ENCODE data around the gene AFF3.
A peak's percentile ranks its signal among the peaks of the same experiment; 100 is the strongest.
"Not testable (repeated sequence)": the region's sequence is repeated elsewhere in the genome, so short reads cannot be mapped to it uniquely, and the experiment has no call there.

AFF3 gene

DNA sequence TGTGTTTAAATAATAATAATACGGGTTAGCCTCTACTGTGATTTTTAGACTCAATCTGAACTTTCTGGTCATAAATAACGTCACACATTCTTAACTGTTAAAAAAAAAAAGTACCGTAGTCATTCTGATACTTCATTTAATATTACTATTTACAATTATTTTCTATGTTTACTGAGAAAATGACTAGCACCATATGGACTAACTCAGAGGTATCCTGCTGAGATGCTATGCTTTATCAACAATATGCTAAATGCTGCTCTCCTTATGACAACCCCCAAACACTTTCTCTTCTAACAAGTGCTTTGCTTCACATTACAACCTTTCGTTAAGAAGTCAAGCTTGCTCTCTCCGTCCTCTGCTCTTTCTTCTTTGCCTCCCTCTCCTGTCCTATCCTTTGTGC, 182.1 kb downstream of the AFF3 start:
- no peak for DNase-seq (ENCODE audit: low spot score)

DNA sequence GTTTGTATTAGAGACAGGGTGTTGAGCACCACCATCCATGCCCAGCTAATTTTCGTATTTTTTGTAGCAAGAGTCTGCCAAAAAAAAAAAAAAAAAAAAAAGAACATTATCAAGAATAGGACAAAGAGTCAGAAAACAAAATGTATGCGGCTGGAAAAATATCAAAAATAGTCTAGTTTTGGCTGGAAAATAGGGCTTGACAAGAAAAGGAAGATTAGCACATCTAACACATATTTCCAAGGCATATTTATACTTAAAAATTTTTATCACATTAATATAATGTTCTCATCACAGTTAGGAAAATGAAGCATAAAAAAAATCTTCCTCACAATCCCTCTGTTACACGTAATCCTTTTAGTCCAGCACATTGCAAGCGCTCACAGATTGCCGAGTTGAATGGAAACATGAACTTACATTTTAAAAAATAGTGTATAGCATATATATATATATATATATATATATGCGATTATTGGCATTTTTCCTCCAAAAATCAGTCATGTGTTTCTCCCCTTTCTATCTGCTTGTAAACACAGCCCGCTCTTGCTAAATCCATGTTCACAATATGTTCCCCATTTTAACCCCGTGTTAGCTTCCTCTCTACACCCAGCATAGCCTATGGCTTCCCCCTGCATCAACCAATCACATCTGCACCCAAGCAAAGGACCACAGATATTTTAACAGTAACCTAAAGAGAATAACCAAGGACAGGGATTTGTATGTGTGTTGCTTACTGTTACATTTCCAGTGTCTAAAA, 183.0 kb downstream of the AFF3 start:
- no peak for DNase-seq (ENCODE audit: low spot score)

GRCh38 chr2:99957332-99958133, 184.9 kb downstream of the AFF3 start:
- DNase-seq (ENCODE audit: low spot score), result no peak

GRCh38 chr2:99956232-99957030, 186.0 kb downstream of the AFF3 start:
- DNase-seq (ENCODE audit: low spot score), result no peak

GRCh38 chr2:99953750-99954149, 188.6 kb downstream of the AFF3 start:
- no peak for DNase-seq (ENCODE audit: low spot score)

DNA sequence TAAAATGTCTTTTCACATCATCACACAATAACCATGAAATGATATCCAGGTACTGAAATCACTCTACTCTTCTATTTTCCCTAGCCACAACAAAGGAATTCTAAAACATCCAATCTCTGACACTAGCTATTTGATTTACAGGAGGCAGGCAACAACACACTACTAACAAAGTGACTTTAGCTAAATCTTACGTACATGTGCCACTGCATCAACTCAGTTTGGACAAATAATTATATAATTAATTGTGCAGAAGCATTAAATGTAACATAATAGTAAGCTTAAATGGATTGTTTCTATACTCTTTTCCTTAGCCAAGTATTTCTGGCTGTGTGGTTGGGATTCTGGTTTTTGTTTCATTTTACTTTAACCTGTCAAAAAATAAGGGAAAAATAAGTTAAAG, 192.4 kb downstream of the AFF3 start:
- DNase-seq (ENCODE audit: low spot score), result no peak

DNA sequence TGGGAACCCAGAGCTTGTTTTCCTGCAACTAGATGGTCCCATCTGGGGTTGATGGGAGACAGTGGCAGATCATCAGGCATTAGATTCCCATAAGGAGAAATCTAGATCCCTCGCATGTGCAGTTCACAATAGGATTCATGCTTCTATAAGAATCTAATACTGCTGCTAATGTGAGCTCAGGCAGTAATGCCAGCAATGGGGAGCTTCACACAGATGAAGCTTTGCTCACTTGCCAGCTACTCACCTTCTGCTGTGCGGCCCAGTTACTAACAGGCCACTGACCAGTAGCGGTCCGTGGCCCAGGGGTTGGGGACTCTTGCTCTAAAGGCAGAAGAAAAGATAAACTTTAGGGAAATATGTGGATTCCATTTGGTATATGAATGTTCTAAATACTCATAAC, 192.9 kb downstream of the AFF3 start:
- DNase-seq (ENCODE audit: low spot score), result no peak

GRCh38 chr2:99948010-99948409, 194.4 kb downstream of the AFF3 start:
- DNase-seq (ENCODE audit: low spot score), result no peak

- DNase-seq (ENCODE audit: low spot score), result not testable (repeated sequence)
Measured at GRCh38 chr2:99947366-99947765, 195.0 kb downstream of the AFF3 start.

GRCh38 chr2:99944019-99944418, 198.4 kb downstream of the AFF3 start:
- DNase-seq (ENCODE audit: low spot score), result no peak

DNA sequence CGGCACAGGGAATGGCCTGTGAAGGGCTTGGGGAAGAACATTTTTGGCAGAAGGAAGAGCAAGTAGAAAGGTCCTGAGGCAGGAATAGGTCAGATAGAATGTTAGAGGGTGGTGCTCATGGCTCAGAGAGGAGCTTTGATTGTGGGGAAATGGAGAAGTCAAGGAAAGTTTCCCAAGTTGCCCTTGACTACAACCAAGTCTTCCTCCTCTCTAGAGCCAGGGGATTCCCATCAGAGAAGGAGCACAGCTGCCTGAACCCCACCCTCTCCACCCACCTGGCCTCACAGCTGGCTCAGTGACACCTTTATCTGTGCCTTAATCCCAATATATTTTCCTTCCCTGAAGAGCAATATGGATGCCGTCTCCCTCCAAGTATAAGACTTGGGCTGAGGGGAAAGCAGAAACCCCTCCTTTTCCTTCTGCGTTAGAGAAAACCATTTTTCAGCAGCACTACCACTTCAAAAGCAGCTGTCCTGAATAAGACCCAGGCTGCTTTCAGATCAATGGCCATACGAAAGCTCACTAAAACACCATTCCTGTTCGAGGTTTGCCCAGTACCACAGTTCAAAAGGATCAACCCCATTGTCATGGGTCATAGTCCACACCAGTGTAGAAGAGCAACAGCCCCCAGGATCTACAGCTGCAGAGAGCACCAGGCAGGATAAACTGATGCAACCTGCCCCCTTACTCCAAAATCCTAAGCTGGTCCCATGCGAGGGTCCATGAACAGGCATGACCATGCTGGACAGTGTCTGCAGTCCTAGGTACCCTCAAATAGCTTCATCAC, 199.6 kb downstream of the AFF3 start:
- no peak for DNase-seq (ENCODE audit: low spot score)

GRCh38 chr2:99940963-99941362, 201.4 kb downstream of the AFF3 start:
- no peak for DNase-seq (ENCODE audit: low spot score)

- peak; percentile 5 for DNase-seq (ENCODE audit: low spot score)
Measured at GRCh38 chr2:99939135-99939534, 203.3 kb downstream of the AFF3 start.

- DNase-seq (ENCODE audit: low spot score), result no peak
Measured at GRCh38 chr2:99938250-99938649, 204.1 kb downstream of the AFF3 start.

GRCh38 chr2:99936065-99936464, 206.3 kb downstream of the AFF3 start:
- no peak for DNase-seq (ENCODE audit: low spot score)

GRCh38 chr2:99935662-99936061, 206.7 kb downstream of the AFF3 start:
- DNase-seq (ENCODE audit: low spot score), result no peak

DNA sequence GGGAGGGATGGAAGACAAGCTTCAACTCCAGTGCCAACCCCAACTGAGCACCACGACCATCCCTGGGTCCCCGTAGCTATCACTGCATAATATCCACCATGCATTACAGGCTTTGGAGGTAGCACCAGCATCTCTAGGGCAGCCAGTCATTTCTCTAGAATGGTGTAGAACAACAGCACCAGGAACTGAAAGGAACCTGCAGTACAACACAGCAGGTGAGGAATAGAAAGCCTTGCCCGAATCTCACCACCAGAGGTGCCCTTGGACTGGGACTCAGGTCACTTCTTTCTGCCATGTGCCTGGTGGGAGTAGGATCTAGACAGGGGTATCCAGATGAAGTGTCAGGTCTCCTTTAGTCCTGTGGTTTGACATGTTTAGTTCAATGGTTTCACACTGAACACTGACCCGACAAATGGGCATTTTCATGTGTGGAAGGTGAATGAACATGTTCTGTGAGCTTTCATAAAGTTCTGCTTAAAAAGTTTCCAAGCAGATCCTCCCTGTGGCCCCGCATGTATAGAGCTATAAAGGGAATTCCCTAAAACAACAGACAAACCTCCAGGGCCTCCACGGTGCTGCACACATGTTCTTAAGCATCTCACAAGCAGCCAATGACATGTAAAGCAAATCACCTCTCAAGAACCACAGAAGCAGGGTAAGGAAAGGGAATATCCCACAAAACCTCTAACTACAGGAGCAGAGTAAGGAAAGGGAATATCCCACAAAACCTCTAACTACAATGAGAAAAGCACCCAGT, 208.3 kb downstream of the AFF3 start:
- no peak for DNase-seq (ENCODE audit: low spot score)

DNA sequence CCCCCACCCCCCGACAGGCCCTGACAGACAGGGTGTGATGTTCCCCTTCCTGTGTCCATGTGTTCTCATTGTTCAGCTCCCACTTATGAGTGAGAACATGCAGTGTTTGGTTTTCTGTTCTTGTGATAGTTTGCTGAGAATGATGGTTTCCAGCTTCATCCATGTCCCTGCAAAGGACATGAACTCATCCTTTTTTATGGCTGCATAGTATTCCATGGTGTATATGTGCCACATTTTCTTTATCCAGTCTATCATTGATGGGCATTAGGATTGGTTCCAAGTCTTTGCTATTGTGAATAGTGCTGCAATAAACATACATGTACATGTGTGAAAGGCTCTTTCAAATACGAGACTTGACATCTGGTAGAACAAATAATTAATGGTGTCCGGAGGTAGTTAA, 208.9 kb downstream of the AFF3 start:
- not testable (repeated sequence) for DNase-seq (ENCODE audit: low spot score)

DNA sequence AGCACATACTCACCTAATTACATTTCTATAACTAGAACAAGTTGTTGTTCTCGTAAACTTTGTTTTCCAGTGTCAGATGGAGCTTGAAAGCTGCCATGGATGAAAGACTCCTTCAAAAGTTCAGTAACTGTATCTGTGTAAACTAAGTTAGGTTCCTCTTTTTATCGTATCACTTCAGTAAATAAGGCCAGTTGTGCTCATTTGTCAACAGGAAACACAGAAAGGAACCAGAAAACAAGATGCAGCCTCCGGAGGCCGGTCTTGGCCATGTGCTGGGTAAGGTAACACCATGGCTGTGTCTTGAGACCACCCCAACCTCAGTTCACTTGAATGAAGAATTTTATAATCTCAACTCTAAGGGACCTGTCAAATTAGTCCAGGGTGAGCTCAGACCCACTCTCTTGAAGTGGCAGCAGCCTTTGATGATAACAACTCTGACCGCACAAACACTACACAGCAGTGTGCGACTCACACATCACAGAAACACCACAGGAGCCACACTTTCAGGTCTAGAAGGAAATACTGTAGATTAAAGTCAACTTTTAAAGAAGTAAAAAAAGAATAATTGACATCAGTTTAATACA, 213.8 kb downstream of the AFF3 start:
- DNase-seq (ENCODE audit: low spot score), result no peak

DNA sequence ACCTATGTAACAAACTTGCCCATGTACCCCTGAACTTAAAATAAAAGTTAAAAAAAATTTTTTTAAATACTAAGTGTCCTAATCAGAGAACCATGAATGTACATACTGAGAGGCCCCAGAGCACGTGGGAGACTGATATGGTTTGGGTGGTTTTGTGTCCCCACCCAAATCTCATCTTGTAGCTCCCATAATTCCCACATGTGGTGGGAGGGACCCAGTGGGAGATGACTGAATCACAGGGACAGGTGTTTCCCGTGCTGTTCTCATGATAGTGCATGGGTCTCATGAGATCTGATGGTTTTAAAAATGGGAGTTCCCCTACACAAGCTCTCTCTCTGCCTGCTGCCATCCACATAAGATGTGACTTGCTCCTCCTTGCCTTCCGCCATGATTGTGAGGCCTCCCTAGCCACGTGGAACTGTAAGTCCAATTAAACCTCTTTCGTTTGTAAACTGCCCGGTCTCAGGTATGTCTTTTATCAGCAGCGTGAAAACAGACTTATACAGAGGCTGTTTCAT, 214.6 kb downstream of the AFF3 start:
- not testable (repeated sequence) for DNase-seq (ENCODE audit: low spot score)
